Spleen (tissue), 11 donors: ENCODE data around the gene CDK5R1. TPM values are rescaled to one million over a fixed set of nuclear protein-coding genes. Genes with fewer than 3 reads are reported as not detected.

Experiments used
- DNase-seq: peaks from one replicate; pipeline ENCODE4 v3.0.0-alpha.2; 2020
- H3K27ac ChIP-seq, 8 donors: fragments of 200-600 bp; sonication (generic) in 7 of 8; 1 replicate in 4 of 8; 2 replicates in 4 of 8; pipeline versions ENCODE4 v1.5.0 to v1.8.0; 2016 to 2021; ENCODE audit warnings: inconsistent platforms in 4 of 8, mild to moderate bottlenecking in 4 of 8, moderate library complexity in 1 of 8
- H3K27me3 ChIP-seq, 7 donors: fragments of 200-600 bp; sonication (generic) in 6 of 7; replicated peaks in 1 of 7; 1 replicate in 4 of 7; 2 replicates in 3 of 7; pipeline versions ENCODE4 v1.5.0 to v1.8.0; 2016 to 2021; ENCODE audit warnings: inconsistent platforms in 3 of 7, mild to moderate bottlenecking in 1 of 7
- H3K36me3 ChIP-seq, 6 donors: fragments of 200-600 bp; sonication (generic) in 5 of 6; 1 replicate in 4 of 6; 2 replicates in 2 of 6; pipeline versions ENCODE4 v1.5.0 to v1.8.0; 2016 to 2021; ENCODE audit warnings: inconsistent platforms in 2 of 6
- H3K4me1 ChIP-seq, 6 donors: fragments of 200-600 bp; sonication (generic) in 5 of 6; 1 replicate in 3 of 6; 2 replicates in 3 of 6; pipeline versions ENCODE4 v1.5.0 to v1.8.0; 2016 to 2021; ENCODE audit warnings: inconsistent platforms in 3 of 6
- H3K4me3 ChIP-seq, 8 donors: fragments of 200-600 bp; sonication (generic) in 7 of 8; 1 replicate in 4 of 8; 2 replicates in 4 of 8; pipeline versions ENCODE4 v1.5.0 to v1.8.0; 2016 to 2021; ENCODE audit warnings: inconsistent platforms in 4 of 8, mild to moderate bottlenecking in 4 of 8, moderate library complexity in 2 of 8
- H3K9me3 ChIP-seq, 8 donors: fragments of 200-600 bp; sonication (generic) in 7 of 8; 1 replicate in 4 of 8; 2 replicates in 4 of 8; pipeline versions ENCODE4 v1.5.0 to v1.8.0; 2016 to 2021; ENCODE audit warnings: inconsistent platforms in 4 of 8
- CTCF ChIP-seq, 11 experiments: fragments of 200-600 bp in 7 of 11; fragments of 450-650 bp in 4 of 11; sonication (generic) in 4 of 11; IDR thresholded peaks in 8 of 11; conservative IDR thresholded peaks in 3 of 11; 1 replicate in 7 of 11; 2 replicates in 4 of 11; pipeline versions ENCODE4 v1.4.0 to v1.8.0; 2016 to 2021; ENCODE audit warnings: antibody characterized with exemption in 11 of 11, inconsistent platforms in 4 of 11, mild to moderate bottlenecking in 1 of 11
- POLR2A ChIP-seq, 3 donors: fragments of 450-650 bp; IDR thresholded peaks; one replicate each; pipeline ENCODE4 v1.5.1; 2017; ENCODE audit warnings: antibody characterized with exemption in 3 of 3, mild to moderate bottlenecking in 1 of 3
- POLR2AphosphoS5 ChIP-seq, 3 donors: sonication (generic); formaldehyde crosslinking; IDR thresholded peaks; one replicate each; pipeline ENCODE4 v1.5.1; 2017; ENCODE audit warnings: antibody characterized with exemption in 3 of 3
- WGBS, 5 donors: extraction: QIAGEN DNeasy Blood & Tissue Kit in 3 of 5; methylation state at CpG; one replicate each; pipeline versions ENCODE4 v1.1.5 to v1.1.7; 2013 to 2018; 5-methylcytosine and 5-hydroxymethylcytosine counted together
- intact Hi-C: fragments of 100-400 bp; cut with DNase I; formaldehyde crosslinking; loops from one replicate; pipeline ENCODE4 v1.15.0; 2023; ENCODE audit warnings: low total_unique reads
- polyA plus RNA-seq, 3 donors: library from polyadenylated mRNA; stranded (reverse); fragments of 200-250 nt; gene quantifications; one replicate each; pipeline ENCODE4 v1.2.1, GENCODE V29; 2013
- total RNA-seq, 7 donors: library from RNA; depleted of rRNA in 3 of 7; stranded (reverse); fragments of >200 nt in 3 of 7; fragmentation: NEBNext Ultra II Directional in 4 of 7; extraction: Animal tissue kit (Norgen Biotek cat#: 25700) in 4 of 7; gene quantifications; one replicate each; pipeline versions ENCODE4 v1.1.0 to v1.2.1, GENCODE V29; 2016 to 2021
- donor health status: healthy with polysubstance abuse.
- donor health status: DM: no; HTN: no; CAD: no; lungs with moderate emphysema.
- donor health status: DM: no; HTN: no; CAD: no.
- donor health status: Bipolar disorder and iron deficiency.
- donor health status: healthy.
- donor health status: DM: no; HTN: no; CAD: no.
- donor health status: DM: yes; HTN: yes; CAD: no.

The CDK5R1 gene
- total and polyA plus RNA-seq, 10 donors: 13.0 to 28.2 (median 20.2) TPM

- H3K4me3 ChIP-seq: peak overlapping the region in 7 of 8 donors; percentile 28 to 71 (median 45)
- WGBS, 5 donors: 14 to 25% (median 19%) methylated on average over 17 of the region's 17 CpGs
- intact Hi-C loops: no loop called here
- no peaks in the 10 kb centered on the region for H3K36me3 ChIP-seq
- TF ChIP-seq POLR2A (IDR thresholded peaks at IDR 0.05): peak in 1 of 3 donors; percentile 21
- TF ChIP-seq POLR2AphosphoS5 (IDR thresholded peaks at IDR 0.05): peak; percentile 55 to 89 (median 73)
- TF ChIP-seq CTCF (IDR thresholded peaks at IDR 0.05 in 8 of 11, conservative IDR thresholded peaks at IDR 0.05 in 3 of 11): no peak
- DNase-seq: peak; percentile 87
- H3K27ac ChIP-seq: peak overlapping the region; percentile 44 to 85 (median 76)
- H3K9me3 ChIP-seq: no peaks in the 10 kb centered on the region
- peaks cover 22 to 100% (median 68%) of the 10 kb centered on the region in 6 donors for H3K4me1 ChIP-seq
- peaks cover 0 to 24% (median 0%) of the 10 kb centered on the region in 7 donors for H3K27me3 ChIP-seq
Measured at GRCh38 chr17:32520104-32520701, 33.4 kb downstream of the CDK5R1 start.

- intact Hi-C loops: no loop called here
- Histone ChIP-seq H3K27ac (peak overlapping the region; percentile 44 to 85 (median 76)), H3K27me3 (peaks cover 0 to 24% (median 0%) of the 10 kb centered on the region in 7 donors), H3K36me3 (no peaks in the 10 kb centered on the region), H3K4me1 (peaks cover 22 to 100% (median 67%) of the 10 kb centered on the region in 6 donors), H3K9me3 (no peaks in the 10 kb centered on the region), H3K4me3 (peak overlapping the region in 1 of 8 donors; percentile 71)
- DNase-seq: no peak
- TF ChIP-seq POLR2AphosphoS5 (IDR thresholded peaks at IDR 0.05) (no peak), CTCF (IDR thresholded peaks at IDR 0.05 in 8 of 11, conservative IDR thresholded peaks at IDR 0.05 in 3 of 11) (no peak), POLR2A (IDR thresholded peaks at IDR 0.05) (no peak)
- 87 to 96% (median 93%) methylated on average over 9 of the region's 9 CpGs for WGBS, 5 donors
Measured at GRCh38 chr17:32520737-32521404, 34.1 kb downstream of the CDK5R1 start.

- intact Hi-C loops: no loop called here
- Histone ChIP-seq H3K4me1 (peaks cover 18 to 100% (median 49%) of the 10 kb centered on the region in 6 donors), H3K27me3 (peaks cover 0 to 23% (median 0%) of the 10 kb centered on the region in 7 donors), H3K4me3 (peak overlapping the region in 1 of 8 donors; percentile 32), H3K36me3 (no peaks in the 10 kb centered on the region), H3K9me3 (no peaks in the 10 kb centered on the region), H3K27ac (peak overlapping the region; percentile 53 to 88 (median 81))
- no peak for DNase-seq
- 51 to 70% (median 60%) methylated on average over 11 of the region's 11 CpGs for WGBS, 5 donors
- TF ChIP-seq POLR2AphosphoS5 (IDR thresholded peaks at IDR 0.05): peak in 1 of 3 donors; percentile 64
- peak in 1 of 3 donors; percentile 15 for TF ChIP-seq POLR2A (IDR thresholded peaks at IDR 0.05)
- no peak for TF ChIP-seq CTCF (IDR thresholded peaks at IDR 0.05 in 8 of 11, conservative IDR thresholded peaks at IDR 0.05 in 3 of 11)
Measured at GRCh38 chr17:32523017-32523680, 36.4 kb downstream of the CDK5R1 start.
